Gastrocnemius medialis (tissue), 4 donors: ENCODE results near the gene HABP4.

ENCODE experiments used
- CTCF ChIP-seq, 5 experiments: fragments of 450-650 bp in 3 of 5; fragments of 200-600 bp in 2 of 5; sonication (generic) in 2 of 5; IDR thresholded peaks in 4 of 5; conservative IDR thresholded peaks in 1 of 5; 1 replicate in 4 of 5; 2 replicates in 1 of 5; pipeline ENCODE4 v1.5.1; 2016 to 2019; ENCODE audit warnings: antibody characterized with exemption in 5 of 5, mild to moderate bottlenecking in 3 of 5, moderate library complexity in 3 of 5
- POLR2A ChIP-seq, 2 donors: fragments of 450-650 bp; IDR thresholded peaks; one replicate each; pipeline ENCODE4 v1.6.1; 2017; ENCODE audit warnings: antibody characterized with exemption in 2 of 2, mild to moderate bottlenecking in 2 of 2, moderate library complexity in 2 of 2

GRCh38 chr9:96500696-96501632 lies 51.0 kb downstream of the HABP4 start:
- TF ChIP-seq CTCF (IDR thresholded peaks at IDR 0.05 in 4 of 5, conservative IDR thresholded peaks at IDR 0.05 in 1 of 5), result no peak
- no peak for TF ChIP-seq POLR2A (IDR thresholded peaks at IDR 0.05)
